T1000 (cell line): ENCODE results near the gene PDZRN3.
A peak's percentile ranks its signal among the peaks of the same experiment; 100 is the strongest.
"Not testable (repeated sequence)": the region's sequence is repeated elsewhere in the genome, so short reads cannot be mapped to it uniquely, and the experiment has no call there.

Experiments
- DNase-seq: peaks from one replicate; lab custom pipeline; 2025; ENCODE audit warnings: mixed read lengths; lab: John Stamatoyannopoulos, UW

PDZRN3 gene

DNA sequence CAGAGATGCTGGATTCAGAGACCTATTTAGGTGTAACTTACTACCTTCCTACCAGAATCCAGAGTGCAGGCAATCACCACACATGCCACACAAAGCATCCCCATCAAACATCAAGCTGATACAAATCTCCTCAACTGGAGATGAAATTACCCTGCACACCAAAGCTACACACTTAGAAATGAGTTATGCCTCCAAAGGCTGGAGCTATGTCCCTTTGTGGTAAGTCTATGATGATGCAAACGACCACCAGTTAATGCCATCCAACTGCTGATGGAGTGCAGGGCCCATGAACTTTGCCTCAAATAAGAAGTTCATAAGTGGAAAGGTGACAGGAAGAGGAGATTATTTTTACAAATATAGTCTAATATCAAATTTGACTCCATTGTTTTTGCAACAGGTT lies 38.1 kb downstream of the PDZRN3 start:
- no peak for DNase-seq

- DNase-seq, result no peak
Measured at GRCh38 chr3:73586190-73586589, 38.6 kb downstream of the PDZRN3 start.

- no peak for DNase-seq
Measured at GRCh38 chr3:73584873-73585272, 39.9 kb downstream of the PDZRN3 start.

- DNase-seq, result no peak
Measured at GRCh38 chr3:73582535-73582934, 42.2 kb downstream of the PDZRN3 start.

DNA sequence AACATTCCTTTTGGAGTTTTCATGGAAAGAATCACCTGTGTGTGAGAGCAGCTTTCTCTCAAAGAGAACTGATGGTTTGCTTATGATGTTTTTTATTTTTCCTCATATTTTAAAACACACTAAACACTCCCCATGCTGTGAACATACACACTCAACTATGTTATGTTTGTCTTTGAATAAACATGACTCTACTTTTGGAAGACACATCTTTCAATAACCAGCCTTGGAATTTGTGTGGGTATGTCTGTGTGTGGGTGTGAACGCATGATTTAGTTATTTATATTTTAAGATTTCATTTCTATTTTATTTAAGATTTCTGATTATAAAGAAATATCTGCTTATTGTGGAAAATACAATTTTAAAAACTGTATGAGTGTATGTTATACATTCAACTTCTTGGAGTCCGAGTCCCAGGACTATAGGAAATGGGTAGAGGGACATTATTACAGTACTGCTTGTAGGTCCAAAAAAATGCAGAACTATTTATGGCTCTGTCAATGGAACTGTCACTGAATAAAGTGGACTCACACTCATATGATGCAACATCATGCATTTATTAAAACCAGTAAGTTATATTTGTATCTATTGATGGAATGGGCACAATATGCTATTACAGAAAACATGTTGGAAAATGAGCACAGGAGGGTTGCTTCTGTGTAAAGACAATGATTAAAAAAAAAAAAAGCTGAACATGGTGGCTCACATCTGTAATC lies 43.5 kb downstream of the PDZRN3 start:
- DNase-seq, result no peak

DNA sequence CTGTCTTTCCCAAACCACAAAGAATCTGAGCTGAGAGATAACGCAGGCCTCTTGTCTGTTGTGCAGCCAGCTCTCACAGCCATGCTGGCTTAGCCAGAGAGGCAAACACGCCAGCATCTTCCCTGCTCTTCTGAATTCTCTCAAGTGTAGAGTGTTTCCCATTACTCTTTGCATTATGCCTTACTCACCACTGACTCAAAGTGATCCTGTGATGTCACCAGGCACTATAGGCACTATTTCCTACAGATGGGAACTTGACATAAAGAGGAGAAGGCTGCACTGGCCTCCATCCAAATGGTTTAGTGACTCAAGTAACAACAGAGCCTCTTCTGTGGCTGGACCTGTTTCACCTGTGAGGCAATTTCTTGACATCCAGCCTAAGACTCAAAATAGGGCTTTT lies 44.4 kb downstream of the PDZRN3 start:
- DNase-seq, result peak; percentile 37

GRCh38 chr3:73577704-73578103 lies 47.0 kb downstream of the PDZRN3 start:
- DNase-seq, result no peak

GRCh38 chr3:73576999-73577461 lies 47.7 kb downstream of the PDZRN3 start:
- DNase-seq, result no peak

GRCh38 chr3:73575953-73576352 lies 48.8 kb downstream of the PDZRN3 start:
- DNase-seq, result no peak

GRCh38 chr3:73575519-73575918 lies 49.2 kb downstream of the PDZRN3 start:
- no peak for DNase-seq

DNA sequence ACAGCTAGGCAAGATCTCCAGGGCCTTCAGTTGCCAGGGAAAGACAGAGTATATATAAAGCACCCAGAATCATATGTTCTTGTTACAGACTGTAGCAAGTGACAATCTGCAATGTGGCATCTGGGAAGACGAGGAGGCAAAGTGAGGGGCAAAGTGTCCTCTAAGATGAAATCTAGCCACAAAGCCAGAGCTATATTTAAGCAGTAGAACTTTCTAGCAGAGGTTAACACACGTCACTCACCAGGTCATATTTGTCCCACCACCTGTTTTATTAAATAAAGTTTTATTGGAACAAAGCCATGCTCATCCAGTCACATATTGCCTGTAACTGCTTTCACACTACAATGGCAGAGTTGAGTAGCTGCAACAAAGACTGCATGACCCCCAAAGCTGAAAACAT lies 51.5 kb downstream of the PDZRN3 start:
- DNase-seq, result no peak

GRCh38 chr3:73572368-73572767 lies 52.4 kb downstream of the PDZRN3 start:
- DNase-seq, result no peak

- DNase-seq, result no peak
Measured at GRCh38 chr3:73571238-73571794, 53.4 kb downstream of the PDZRN3 start.

GRCh38 chr3:73569246-73569760 lies 55.4 kb downstream of the PDZRN3 start:
- no peak for DNase-seq

- DNase-seq, result no peak
Measured at GRCh38 chr3:73568371-73568862, 56.3 kb downstream of the PDZRN3 start.

GRCh38 chr3:73565374-73565773 lies 59.4 kb downstream of the PDZRN3 start:
- not testable (repeated sequence) for DNase-seq

- no peak for DNase-seq
Measured at GRCh38 chr3:73563896-73564582, 60.7 kb downstream of the PDZRN3 start.

DNA sequence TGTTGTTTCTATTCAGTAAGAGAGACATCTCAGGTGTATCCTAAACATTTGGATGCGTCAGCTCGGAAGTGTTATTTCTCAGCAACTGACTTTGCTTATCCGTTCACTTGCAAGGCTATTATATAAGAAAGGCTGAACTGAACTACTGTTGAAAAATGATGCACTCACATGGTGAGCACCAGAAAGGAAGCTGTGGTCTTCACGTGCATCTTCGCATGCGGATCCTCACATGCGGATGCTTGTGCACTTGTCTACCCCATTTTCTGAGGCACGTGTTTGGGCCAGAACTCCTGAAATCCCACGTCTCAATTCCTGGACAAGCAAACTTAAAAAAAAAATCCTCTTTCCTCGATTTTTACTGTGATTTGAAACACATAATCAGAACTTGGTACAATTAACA lies 63.2 kb downstream of the PDZRN3 start:
- no peak for DNase-seq

DNA sequence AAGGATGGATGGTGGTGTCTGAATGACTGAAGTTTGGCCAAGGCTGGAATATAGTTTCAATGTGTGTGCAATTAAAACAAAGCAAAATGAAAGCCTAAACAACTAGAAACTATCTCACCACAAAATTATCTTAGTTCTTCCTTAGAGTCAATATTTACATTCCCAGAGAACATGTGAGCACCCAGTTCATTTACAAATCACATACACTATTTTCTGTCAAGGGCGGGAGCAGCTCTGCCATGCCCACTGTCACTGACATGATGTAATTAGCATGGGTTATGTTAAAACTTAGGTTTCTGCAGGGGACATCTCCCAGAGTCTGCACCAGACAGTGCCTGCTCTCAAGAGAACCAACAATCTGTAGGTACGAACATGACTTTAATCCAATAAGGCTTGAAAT lies 65.0 kb downstream of the PDZRN3 start:
- no peak for DNase-seq

GRCh38 chr3:73558727-73559075 lies 66.0 kb downstream of the PDZRN3 start:
- no peak for DNase-seq

- DNase-seq, result no peak
Measured at GRCh38 chr3:73557986-73558726, 66.6 kb downstream of the PDZRN3 start.
